Subcutaneous adipose tissue (tissue), 4 donors: Measurements from ENCODE around the gene LDB2. TPM values are rescaled to one million over a fixed set of nuclear protein-coding genes. Genes with fewer than 3 reads are reported as not detected.

Source experiments
- total RNA-seq, 4 donors: library from RNA; depleted of rRNA; stranded (reverse); fragments of >200 nt; gene quantifications; one replicate each; pipeline ENCODE4 v1.1.0, GENCODE V29; 2016
- TF ChIP-seq, protein P1 (sequence below): fragments of 450-650 bp; IDR thresholded peaks from one replicate; pipeline ENCODE4 v1.5.1; 2016; ENCODE audit warnings: low read depth, mild to moderate bottlenecking, control low read depth, antibody characterized with exemption, moderate library complexity

Gene LDB2
- total RNA-seq, 4 donors from 2014 or later, result 19.0 to 122 (median 42.6) TPM

- TF ChIP-seq, protein P1, sequence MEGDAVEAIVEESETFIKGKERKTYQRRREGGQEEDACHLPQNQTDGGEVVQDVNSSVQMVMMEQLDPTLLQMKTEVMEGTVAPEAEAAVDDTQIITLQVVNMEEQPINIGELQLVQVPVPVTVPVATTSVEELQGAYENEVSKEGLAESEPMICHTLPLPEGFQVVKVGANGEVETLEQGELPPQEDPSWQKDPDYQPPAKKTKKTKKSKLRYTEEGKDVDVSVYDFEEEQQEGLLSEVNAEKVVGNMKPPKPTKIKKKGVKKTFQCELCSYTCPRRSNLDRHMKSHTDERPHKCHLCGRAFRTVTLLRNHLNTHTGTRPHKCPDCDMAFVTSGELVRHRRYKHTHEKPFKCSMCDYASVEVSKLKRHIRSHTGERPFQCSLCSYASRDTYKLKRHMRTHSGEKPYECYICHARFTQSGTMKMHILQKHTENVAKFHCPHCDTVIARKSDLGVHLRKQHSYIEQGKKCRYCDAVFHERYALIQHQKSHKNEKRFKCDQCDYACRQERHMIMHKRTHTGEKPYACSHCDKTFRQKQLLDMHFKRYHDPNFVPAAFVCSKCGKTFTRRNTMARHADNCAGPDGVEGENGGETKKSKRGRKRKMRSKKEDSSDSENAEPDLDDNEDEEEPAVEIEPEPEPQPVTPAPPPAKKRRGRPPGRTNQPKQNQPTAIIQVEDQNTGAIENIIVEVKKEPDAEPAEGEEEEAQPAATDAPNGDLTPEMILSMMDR, result no peak
These were observed 309.8 kb downstream of the LDB2 start for GRCh38 chr4:16588651-16589050.

DNA sequence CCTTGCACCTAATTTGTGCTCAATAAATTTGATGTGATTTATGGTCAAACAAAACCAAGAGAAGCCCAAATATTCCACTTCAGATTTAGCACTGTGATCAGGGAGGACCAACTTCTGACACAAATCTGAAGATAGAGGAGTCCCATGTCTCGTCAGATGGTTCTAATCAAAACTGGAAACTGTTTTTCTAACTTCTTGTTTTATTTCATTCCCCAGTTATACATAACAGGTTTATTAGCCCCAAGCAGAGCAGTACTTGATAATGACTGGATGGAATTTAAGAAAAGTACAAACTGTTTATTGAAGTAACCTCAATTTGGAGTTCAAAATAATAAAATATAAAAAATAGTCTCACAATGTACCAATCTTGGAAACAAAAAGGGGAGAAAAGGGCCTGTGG lies 310.3 kb downstream of the LDB2 start:
- TF ChIP-seq, protein P1, result no peak

- TF ChIP-seq, protein P1, result no peak
These were observed 313.4 kb downstream of the LDB2 start for GRCh38 chr4:16585053-16585452.

- TF ChIP-seq, protein P1, result no peak
These were observed 314.7 kb downstream of the LDB2 start for GRCh38 chr4:16583764-16584163.

- TF ChIP-seq, protein P1, result no peak
These were observed 315.9 kb downstream of the LDB2 start for GRCh38 chr4:16582526-16582925.

GRCh38 chr4:16582036-16582435 lies 316.4 kb downstream of the LDB2 start:
- TF ChIP-seq, protein P1, result no peak

- TF ChIP-seq, protein P1, result no peak
These were observed 317.3 kb downstream of the LDB2 start for GRCh38 chr4:16581117-16581516.
